ENCODE data around the gene LCK. TPM values are rescaled to one million over a fixed set of nuclear protein-coding genes. Genes with fewer than 3 reads are reported as not detected.

LCK gene
- total RNA-seq, 3 donors from 2014 or later (not counting 1 experiment from before 2014, with no cell fraction given): 180 to 227 (median 215) TPM

GRCh38 chr1:32332290-32333079 lies 81.4 kb downstream of the LCK start:
- peaks cover 64% of the 10 kb centered on the region for H3K36me3 ChIP-seq (ENCODE audit: control insufficient read depth, insufficient read depth, low read length)

DNA sequence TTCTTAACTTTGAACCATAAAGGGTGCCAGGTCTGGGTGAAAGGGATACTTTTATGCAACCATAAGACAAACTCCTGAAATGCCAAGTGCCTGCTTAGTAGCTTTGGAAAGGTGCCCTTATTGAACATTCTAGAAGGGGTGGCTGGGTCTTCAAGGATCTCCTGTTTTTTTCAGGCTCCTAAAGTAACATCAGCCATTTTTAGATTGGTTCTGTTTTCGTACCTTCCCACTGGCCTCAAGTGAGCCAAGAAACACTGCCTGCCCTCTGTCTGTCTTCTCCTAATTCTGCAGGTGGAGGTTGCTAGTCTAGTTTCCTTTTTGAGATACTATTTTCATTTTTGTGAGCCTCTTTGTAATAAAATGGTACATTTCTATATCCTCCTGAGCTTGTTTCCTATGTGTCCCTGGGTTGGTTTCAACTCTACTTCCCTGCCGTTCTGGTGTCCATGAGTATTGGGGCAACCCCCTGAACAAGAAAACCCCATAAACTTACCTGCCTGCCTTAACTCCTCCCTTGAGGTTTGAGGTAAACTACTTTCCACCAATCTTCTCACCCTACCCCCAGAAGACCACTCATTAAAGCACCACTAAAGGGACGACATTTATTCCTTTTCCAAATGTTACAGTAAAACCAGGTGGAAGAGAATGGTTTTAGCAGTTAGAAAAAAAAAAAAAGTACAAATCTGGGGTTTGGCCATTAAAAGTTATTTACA lies 82.3 kb downstream of the LCK start:
- no peak for ATAC-seq
- Mint-ChIP-seq H3K27me3 (ENCODE audit: low read depth in 2 of 2) (no peaks in the 10 kb centered on the region), H3K36me3 (peaks cover 11% of the 10 kb centered on the region), H3K9me3 (no peaks in the 10 kb centered on the region), H3K4me3 (peak overlapping the region; percentile 69), H3K4me1 (peaks cover 28 to 46% of the 10 kb centered on the region in 2 donors), H3K27ac (peak overlapping the region; percentile 36 to 38)
- H3K9me3 ChIP-seq (ENCODE audit: control insufficient read depth, insufficient read depth, low read length): no peaks in the 10 kb centered on the region
- H3K4me3 ChIP-seq (ENCODE audit: low read length): no peak overlapping the region
- intact Hi-C loops (cut with micrococcal nuclease): no loop called here
- no peak overlapping the region for H3K27ac ChIP-seq (ENCODE audit: low read length)
- no peaks in the 10 kb centered on the region for H3K27me3 ChIP-seq (ENCODE audit: control insufficient read depth, insufficient read depth, low read length)
- TF ChIP-seq CTCF (IDR thresholded peaks at IDR 0.05): no peak
- peaks cover 33% of the 10 kb centered on the region for H3K4me1 ChIP-seq (ENCODE audit: control insufficient read depth, insufficient read depth, low read length)
- no peak for DNase-seq
- H3K36me3 ChIP-seq (ENCODE audit: control insufficient read depth, insufficient read depth, low read length): peaks cover 56% of the 10 kb centered on the region
- WGBS (ENCODE audit: insufficient coverage): 93% methylated on average over 2 of the region's 3 CpGs

More at GRCh38 chr1:32332290-32333079, 81.4 kb downstream of the LCK start:
- peaks cover 24% of the 10 kb centered on the region for H3K4me1 ChIP-seq (ENCODE audit: control insufficient read depth, insufficient read depth, low read length)
- no peaks in the 10 kb centered on the region for H3K27me3 Mint-ChIP-seq (ENCODE audit: low read depth in 2 of 2)
- no peak overlapping the region for H3K27ac Mint-ChIP-seq
- DNase-seq (no peak), ATAC-seq (no peak)
- no peak overlapping the region for H3K4me3 ChIP-seq (ENCODE audit: low read length)
- peaks cover 19 to 37% of the 10 kb centered on the region in 2 donors for H3K4me1 Mint-ChIP-seq
- intact Hi-C loops (cut with micrococcal nuclease): no loop called here
- H3K4me3 Mint-ChIP-seq: no peak overlapping the region
- peaks cover 11% of the 10 kb centered on the region for H3K36me3 Mint-ChIP-seq
- 96% methylated on average over 3 of the region's 3 CpGs for WGBS (ENCODE audit: insufficient coverage)
- no peak for TF ChIP-seq CTCF (IDR thresholded peaks at IDR 0.05)
- H3K27ac ChIP-seq (ENCODE audit: low read length): no peak overlapping the region
- H3K9me3 Mint-ChIP-seq: no peaks in the 10 kb centered on the region
- no peaks in the 10 kb centered on the region for H3K9me3 ChIP-seq (ENCODE audit: control insufficient read depth, insufficient read depth, low read length)
- H3K27me3 ChIP-seq (ENCODE audit: control insufficient read depth, insufficient read depth, low read length): no peaks in the 10 kb centered on the region

GRCh38 chr1:32334274-32334861 lies 83.3 kb downstream of the LCK start:
- TF ChIP-seq CTCF (IDR thresholded peaks at IDR 0.05): no peak
- Mint-ChIP-seq H3K27me3 (ENCODE audit: low read depth in 2 of 2) (peaks cover 0 to 3% of the 10 kb centered on the region in 2 donors), H3K27ac (peak overlapping the region; percentile 38 to 76), H3K4me3 (peak overlapping the region; percentile 88), H3K36me3 (peaks cover 11% of the 10 kb centered on the region), H3K9me3 (no peaks in the 10 kb centered on the region), H3K4me1 (peaks cover 30 to 52% of the 10 kb centered on the region in 2 donors)
- no peak for ATAC-seq
- DNase-seq: peak in 1 of 2 donors; percentile 30
- H3K36me3 ChIP-seq (ENCODE audit: control insufficient read depth, insufficient read depth, low read length): peaks cover 46% of the 10 kb centered on the region
- no peaks in the 10 kb centered on the region for H3K27me3 ChIP-seq (ENCODE audit: control insufficient read depth, insufficient read depth, low read length)
- H3K27ac ChIP-seq (ENCODE audit: low read length): no peak overlapping the region
- WGBS (ENCODE audit: insufficient coverage): 78% methylated on average over 9 of the region's 9 CpGs
- H3K4me1 ChIP-seq (ENCODE audit: control insufficient read depth, insufficient read depth, low read length): peaks cover 43% of the 10 kb centered on the region
- intact Hi-C loops (cut with micrococcal nuclease): loop anchor here (2.0 kb wide), 1 partner anchor 60 kb away; the partner anchor contains the start of gene BSDC1
- no peaks in the 10 kb centered on the region for H3K9me3 ChIP-seq (ENCODE audit: control insufficient read depth, insufficient read depth, low read length)
- H3K4me3 ChIP-seq (ENCODE audit: low read length): no peak overlapping the region
